ENCODE measurements around the gene RTL10.

RTL10 gene

DNA sequence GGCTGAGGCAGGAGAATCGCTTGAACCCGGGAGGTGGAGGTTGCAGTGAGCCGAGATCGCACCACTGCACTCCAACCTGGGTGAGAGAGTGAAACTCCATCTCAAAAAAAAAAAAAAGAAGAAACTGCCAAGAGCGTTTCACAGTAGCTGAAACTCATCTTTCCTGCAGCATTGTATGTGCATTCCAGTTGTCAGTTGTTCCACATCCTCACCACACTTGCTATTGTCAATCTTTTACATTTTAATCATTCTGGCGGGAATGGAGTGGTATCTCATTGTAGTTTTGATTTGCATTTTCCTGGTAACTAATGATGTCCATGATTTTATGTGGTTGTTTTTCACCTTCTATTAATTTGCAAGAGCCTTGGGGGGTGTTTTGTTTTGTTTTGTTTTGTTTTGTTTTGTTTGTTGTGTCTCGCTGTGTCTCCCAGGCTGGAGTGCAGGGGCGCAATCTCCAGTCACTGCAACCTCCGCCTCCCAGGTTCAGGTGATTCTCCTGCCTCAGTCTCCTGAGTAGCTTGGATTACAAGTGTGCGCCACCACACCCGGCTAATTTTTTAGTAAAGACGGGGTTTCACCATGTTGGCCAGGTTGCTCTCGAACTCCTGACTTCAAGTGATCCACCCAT is 8.1 kb upstream of the RTL10 start:
- no peak for DNase-seq (ENCODE audit: low read depth)

DNA sequence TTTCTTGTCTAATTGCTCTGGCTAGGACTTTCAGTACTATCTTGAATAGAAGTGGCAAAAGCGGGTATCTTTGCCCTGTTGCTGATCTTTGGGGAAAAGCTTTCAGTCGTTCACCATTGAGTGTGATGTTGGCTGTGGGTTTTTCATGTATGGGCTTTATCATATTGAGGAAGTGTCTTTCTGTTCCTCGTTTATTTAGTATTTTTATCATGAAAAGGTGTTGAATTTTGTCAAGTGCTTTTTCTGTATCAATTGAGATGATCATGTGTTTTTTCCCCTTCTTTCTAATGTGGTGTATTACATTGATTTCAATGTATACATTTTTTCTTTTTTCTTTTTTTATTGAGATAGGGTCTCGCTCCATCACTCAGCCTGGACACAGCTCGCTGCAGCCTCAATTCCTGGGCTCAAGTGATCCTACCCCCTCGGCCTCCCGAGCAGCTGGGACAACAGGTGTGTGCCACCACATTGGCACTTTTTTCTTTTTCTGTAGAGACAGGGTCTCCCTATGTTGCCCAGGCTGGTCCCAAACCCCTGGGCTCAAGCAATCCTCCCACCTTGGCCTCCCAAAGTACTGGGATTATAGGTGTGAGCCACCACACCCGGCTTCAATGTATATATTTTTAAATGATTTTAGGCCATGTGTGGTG is 5.3 kb upstream of the RTL10 start:
- DNase-seq (ENCODE audit: low read depth) = no peak

DNA sequence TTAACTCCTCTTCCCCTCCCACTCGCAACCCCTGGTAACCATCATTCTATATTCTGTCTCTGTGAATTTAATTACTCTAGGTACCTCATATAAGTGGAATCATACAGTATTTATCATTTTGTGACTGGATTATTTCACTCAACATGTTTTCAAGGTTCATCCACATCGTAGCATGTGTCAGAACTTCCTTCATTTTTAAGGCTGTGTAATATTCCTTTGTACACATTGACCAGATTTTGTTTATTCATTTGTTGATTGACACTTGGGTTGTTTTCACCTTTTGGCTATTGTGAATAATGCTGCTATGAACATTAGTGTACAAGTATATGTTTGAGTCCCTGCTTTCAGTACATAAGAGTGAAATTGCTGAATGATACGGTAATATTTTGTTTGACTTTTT is 2.7 kb upstream of the RTL10 start:
- no peak for DNase-seq (ENCODE audit: low read depth)

DNA sequence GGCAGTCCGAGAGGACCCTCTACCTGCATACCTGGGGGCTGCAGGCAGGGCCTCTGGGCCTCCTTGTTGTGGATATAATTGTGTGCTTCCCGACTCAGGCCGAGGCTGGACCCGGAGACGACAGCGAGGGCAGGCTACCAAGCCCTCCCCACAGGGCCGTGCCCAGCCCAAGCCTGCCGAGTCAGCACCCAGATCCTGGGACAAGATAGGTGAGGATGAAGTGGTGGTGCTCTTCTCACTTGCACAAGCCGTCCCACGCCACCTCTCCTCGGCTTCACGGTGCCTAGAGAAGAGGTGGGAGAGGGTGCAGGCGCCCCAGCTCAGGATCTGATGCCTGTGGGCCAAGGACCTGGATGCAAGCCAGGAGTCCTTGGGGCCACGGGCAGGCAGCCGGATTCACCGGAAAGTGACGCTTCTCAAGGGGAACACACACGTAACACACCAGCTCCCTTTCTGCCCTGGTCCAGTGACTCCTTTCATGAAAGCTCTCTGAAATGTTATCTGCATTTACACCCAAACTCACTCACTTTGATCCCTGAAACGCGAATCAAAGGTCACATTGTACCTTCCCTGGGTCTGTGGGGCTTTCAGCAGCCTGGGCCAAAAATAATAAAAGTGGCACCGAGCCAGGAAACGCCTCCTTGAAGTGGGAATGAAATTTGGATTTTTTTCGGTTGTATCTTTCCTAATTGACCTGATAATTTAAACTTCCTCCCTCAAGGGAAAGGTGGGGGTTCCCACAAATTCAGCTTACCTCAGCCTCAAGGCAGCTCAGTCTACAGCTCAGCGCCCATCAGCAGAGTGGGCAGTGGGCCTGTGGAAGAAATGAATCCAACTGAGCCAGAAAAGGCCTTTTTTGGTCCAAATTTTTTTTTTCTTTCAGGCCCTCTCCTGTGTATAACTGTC is 1.1 kb upstream of the RTL10 start:
- DNase-seq (ENCODE audit: low read depth) = peak; percentile 45

DNA sequence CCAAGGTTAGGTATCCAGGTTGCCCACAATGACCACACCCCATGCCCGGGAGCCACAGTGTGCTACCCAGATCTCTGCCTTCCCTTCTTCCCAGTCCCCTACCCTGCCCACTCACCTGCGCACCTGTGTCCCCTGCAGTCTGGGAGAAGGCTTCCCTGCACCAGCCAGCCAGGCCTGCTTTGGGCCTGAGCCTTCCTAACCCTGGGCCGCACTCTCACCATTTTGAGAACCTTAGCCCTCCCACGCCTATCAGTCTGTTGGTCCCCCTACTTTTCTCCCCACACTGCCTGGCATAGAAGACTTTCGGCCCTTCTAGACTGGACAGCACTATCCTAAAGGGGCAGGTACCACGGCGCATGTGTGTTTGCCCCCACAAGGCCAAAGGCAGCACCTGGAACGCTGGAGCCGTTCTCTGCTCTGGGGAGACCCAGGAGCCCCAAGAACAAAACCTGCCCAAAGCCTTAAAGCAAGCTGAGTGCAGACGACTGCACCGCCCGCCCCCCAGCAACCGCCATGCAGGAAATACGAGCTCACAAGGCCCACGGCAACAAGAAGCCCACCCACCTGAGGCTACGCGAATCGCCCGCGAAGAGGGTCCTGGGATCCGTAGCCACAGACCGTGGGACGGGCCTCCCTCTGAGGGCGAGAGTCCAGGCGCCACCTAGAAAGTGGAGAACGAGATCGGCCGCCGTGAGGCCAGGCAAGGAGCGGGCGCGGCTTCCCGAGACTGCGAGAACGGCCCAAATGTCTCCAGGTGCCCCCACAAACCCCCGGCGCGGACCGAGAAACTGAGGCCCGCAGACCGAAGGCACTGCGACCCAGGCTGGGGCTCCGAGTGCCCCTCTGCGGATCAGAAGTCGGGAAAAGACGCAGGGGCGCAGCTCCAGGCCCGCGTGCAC is 546 bp downstream of the RTL10 start:
- DNase-seq (ENCODE audit: low read depth) = no peak

DNA sequence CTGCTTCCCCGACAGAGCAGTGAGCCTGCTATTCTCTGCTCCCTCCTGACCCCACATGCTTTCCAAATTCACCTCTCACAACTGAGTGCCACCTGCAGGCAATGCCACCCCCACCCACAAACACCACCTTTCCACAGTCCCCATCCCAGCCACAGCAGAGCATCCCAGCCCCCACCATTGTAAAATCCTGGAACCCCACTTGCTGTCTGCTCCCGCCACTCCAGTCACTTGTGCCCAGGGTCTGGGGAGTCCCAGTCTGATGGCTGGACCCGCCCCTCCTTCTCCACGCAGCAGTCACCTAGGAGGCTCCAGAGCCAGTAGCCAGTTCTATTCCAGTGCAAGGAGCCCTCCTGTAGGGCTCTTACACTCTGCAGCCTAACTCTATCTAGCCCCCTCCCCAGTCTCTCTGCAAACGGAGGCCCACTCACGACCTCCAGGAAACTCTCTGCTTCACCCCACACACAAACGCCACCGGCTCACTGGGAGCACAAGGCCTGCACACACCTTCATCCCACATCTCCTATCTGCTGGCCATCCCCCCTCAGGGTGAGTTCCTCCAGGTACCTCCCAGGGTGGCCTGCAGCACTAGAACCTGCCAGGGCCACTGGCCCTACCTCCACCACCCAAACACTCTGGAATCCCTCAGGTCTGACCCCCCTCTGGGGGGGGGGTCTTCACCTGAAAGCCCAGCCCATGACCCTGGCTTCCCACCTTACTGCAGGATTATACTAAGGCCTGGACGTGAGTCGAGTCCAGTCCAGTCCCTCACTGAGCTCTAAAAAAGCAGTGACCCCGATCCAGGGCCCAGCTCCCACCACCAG is 1.4 kb downstream of the RTL10 start:
- DNase-seq (ENCODE audit: low read depth) = no peak

DNA sequence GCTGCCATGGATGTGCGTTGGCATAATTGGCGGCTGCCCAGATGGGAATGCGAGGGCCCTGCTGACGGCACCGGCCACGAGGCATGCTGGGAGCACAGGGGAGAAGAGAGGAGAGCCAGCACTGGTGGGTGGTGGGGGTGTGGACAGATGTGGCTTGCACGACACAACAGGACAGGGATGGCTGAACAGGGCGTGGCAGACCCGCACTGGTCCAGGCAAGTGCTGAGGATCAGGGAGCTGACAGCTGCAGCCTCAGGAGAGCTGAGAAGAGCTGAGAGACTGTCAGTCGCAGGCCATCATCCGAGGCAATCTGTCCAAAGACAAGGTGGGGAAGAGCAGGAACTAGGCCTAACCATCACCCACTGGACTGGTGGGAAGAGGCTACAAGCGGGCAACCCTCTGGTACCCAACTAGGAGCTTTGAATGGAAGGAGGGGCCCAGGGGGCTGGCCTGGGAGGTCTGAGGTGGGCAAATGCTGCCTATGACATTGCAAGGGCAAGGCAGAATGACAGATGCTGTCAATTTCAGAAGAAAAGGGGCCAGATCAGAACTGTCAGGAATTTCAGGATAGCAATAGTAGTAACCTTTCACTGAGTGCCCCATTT is 2.4 kb downstream of the RTL10 start:
- DNase-seq (ENCODE audit: low read depth) = no peak

DNA sequence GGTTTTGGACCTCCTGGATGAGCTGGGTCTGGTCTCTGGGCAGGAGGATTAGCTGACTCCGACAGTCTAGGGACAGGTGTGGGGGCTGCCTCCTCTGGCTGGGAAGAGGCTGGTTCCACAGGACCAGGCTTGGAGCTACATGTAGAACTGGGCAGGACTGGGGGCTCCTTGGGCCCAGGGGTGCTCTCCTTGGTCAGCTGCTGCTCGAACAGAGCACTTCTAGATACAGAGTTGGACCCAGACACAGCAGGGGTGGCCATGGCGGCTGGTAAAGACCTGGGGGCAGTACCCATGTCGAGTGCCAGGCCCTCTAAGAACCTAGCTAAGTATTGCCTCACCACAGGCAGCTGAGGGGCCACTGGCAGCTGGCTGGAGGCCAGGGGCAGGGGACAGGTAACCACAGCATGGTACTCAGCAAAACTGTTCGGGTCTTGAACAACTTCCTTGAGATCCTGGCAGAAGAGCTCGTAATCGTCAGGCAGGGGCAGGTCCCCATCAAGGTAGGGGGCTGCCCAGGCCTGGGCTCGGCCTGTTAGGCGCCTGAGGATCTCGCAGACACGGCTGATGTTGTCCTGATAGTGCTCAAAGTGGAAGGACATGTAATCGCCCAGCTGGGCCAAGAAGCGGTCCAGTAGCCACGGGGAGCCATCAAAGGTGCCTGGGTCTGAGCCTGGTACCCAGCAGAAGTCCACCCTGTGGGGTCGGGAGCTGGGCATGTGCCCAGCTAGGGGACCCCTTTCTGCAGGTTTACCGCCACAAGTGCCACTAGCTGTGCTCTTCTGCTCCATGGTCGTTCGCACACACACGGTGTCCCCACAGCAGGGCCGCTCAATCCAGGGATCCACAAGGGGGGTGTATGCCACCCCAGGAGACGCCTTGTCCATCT is 3.1 kb downstream of the RTL10 start:
- DNase-seq (ENCODE audit: low read depth) = no peak

DNA sequence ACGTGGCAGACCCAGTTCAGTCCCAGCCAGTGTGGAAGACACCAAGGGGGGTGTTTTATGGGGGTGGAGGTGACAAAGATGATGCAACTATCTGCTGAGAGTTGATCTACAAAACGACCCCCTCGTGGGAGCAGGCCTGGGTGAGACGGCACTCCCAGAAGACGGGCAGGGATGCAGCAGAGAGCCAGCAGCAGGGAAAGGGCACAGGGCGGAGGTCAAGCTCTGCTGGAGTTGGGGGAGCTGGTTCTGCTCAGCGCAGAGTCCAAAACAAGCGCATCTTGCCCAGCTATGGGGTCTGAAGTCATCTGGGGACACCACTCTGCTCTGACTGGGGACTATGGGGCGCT is 3.9 kb downstream of the RTL10 start:
- no peak for DNase-seq (ENCODE audit: low read depth)

DNA sequence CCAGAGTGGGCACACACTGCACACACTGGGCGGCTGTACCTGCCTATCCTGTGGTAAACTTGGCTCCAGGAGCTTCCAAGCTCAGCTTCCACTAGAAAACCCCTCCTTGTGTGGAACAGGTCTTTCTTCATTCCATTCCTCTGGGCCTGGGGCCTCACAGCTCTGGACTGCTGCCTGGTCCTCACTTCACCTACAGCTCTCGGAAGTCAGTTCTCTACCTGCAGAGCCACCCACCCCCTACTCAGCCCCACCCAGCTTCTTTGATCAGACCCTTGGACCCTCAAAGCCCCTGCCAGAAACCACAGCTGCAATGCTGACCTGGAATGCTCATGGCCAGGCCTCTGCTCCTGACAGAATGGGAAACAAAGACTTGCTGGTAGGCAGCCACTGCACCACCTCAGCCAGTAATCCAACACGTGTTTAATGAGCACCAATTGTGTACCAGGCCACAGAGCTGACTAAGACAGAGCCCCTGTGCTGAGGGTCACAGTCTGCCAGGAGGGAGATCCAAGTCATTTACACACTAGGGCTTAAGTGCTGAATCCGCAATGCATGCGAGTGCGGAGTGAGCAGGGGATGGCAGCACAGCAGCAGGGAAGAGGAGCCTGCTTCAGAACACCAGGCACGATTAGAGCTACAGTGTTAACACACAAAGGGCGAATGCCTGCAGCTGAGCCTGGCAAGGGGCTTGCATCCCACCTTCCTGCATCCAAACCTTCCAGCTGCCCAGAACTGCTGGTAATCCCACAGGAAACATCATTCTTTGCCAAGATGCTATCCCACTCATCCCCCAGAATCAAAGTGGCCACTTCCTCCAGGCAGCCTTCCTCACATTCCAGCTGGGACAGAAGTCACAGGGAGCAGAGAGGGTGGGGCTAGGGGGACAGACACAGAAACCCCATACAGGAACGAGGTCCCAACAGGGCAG is 4.6 kb downstream of the RTL10 start:
- DNase-seq (ENCODE audit: low read depth) = no peak

DNA sequence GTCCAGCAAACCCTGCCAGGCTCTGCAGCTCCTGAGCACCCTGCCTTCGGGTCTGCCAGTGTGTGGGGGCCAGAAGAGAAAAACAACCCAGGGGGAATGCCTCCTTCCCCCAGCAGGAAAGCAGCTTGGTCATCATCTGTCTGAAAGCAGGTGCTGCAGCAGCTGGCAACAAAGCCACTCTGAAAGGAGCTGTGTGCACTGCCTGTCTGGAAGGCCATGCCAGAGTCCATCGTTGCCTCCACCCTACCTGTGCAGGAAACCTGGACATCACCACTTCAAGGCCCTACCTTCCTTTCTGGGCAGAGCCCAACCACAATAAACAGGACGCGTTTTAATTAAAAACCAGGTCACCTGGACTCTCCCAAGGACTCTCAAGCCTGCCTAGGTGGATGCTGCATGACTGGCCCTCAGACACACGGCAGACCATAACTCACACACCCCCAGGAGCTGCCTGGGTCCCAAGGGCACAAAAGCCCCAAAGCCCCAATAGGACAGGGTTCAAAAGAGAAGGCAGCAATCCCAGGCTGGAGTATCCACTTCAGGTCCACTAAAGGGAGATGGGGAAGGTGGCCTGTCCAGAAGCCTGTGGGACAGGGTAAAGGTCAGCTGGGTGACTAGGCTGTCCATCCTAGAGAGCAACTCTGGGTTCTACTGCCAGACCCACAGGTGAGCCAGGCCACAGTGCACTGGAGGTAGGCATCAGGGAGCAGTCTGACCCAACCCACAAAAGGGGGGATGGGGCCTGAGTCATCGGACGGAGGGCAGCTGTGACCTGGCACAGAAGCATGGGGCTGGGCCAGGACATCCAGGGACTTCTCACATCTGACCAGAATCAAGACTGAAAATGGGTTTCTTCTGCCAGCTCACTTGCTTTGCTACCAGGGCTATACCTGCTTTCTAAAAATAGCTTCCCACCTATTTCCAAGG is 6.1 kb downstream of the RTL10 start:
- no peak for DNase-seq (ENCODE audit: low read depth)

DNA sequence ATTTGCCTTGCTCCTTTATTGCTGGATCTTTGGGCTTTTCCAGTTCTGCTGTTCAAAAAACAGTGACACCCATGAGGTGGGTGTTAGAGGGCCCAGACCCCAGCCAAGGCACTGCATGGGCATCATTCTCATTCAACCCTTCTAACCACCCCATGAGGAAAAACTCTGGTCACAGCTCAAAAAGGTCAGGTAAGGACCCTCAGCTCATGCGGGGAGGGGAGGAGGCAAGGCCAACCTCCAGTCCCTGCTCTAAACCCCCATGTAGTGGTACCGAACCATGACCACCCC is 7.4 kb downstream of the RTL10 start:
- no peak for DNase-seq (ENCODE audit: low read depth)

DNA sequence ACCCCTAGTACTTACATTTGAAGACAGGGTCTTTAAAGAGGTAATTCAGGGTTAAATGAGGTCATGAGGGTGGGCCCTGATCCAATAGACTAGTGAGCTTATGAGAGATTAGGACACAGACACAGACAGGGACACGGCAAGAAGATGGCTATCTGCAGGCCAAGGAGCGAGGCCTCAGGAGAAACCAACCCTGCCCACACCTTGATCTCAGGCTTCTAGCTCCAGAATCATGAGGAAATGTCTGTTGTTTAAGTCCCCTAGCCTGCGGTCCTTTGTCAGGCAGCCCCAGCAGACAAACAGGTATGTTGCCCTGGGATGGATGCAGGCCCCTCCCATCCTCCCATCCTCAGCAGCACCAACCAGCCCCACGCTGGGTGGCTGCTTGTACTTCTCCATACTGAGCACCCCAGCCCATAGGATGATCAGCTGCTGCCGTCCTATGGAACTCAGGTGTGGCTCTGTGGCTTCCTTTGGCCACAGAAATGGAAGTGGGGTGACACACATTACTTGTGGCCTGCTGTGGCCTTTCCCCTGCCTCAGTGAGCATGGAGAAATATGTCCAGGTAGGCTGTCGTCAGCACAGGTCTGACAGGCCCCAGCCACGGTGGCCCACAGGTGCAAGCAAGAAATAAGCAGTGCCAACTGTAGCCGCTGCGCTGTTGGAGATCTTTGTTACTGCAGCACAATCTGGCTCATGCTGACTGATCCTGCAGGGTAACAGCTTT is 7.9 kb downstream of the RTL10 start:
- no peak for DNase-seq (ENCODE audit: low read depth)

DNA sequence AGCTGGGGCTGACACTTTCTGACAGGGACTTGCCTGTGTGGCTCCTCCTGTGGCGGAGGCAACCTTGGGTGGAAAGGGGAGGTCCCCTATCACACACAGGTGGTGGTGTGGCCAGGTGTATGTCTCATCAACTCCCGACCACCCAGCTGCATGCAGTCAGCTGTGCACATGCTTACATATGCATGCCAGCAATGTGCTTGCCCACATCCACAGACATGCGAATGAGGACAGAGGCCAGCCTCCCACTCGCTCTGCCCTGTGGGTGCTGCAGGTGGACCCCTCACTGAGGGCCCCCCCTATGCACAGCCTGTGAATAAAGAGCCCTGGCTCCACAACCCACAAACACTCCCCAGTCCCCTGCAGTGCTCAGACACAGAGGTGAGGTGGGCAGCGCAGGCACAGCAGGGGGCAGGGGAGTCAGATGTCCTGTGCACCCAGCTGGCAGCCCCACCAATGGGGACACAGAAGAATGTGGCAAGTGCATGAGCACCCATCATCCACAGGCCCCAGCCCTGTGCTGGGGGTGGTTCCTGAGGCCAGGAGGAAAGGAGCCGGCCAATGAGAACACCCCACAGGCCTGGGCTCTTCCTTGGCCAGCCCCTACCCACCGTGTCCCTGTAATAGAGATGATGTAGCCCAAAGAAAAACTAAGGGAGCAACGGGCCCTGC is 9.5 kb downstream of the RTL10 start:
- no peak for DNase-seq (ENCODE audit: low read depth)

DNA sequence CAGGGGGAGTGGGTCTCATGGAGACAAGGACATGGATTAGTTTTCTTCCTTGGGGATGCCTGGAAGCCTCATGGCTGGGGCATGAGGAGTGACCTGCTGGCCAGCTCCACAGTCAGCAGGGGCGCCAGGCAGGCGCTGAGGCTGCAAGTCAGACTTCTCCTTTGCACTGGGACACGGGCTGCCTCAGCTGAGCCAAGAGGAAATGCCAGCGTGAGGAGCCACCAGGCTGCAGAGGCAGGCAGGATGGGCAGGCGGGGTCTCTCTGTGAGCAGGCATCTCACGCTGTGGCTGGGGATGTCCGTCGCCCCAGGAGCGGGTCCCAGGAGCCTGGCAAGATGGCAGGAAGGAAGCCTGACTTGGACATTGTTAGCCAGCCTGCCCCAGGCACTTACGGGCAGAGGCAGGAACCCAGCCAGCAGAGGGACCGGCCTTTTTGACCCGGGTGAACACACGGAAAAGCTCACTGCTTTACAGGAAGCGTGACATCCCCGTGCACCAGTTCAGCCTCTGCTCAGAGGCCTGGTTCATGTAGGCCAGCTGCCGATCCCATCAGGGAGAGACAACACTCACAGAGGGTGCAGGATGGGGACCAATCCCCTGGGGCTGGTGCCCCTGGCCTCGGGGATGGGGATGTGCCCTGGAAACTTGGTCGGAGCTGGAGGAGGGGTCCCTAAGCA is 10.2 kb downstream of the RTL10 start:
- DNase-seq (ENCODE audit: low read depth) = no peak

DNA sequence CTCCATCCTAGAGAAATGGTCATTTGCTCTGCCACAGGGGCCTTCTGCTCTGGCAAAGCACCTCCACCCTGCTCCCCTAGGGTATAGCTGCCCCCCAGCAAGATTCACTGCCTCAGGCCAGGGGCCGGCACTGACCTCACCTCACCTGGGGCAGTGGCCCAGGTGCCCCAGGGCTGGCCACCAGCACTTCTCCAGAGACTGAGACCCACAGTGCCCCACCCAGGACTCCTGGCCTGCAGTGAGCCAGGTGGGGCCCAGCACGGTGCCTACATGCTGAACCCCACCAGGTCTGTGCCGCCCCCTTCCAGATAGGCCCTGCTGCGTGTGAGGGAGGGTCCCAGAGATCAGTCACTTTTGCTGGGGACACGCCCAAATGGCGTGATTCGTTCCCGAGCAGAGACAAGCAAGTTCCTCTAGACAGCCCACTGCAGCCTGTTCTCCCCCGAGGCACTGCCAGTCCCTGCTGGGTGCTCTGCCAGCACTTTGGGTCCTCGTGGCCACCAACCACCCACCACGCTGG is 10.8 kb downstream of the RTL10 start:
- no peak for DNase-seq (ENCODE audit: low read depth)
